Measurements from ENCODE around the gene ATP6V1B1.

- TF ChIP-seq CTCF (IDR thresholded peaks at IDR 0.05; ENCODE audit: low read length), result no peak
- TF ChIP-seq EZH2 (IDR thresholded peaks at IDR 0.05; ENCODE audit: borderline replicate concordance, low read length), result no peak
Measured at GRCh38 chr2:70891572-70892357, 43.9 kb upstream of the ATP6V1B1 start.

Data from OCI-LY1 (cell line).